ENCODE measurements around the gene ATAD3B.
A peak's percentile ranks its signal among the peaks of the same experiment; 100 is the strongest.
"Not testable (repeated sequence)": the region's sequence is repeated elsewhere in the genome, so short reads cannot be mapped to it uniquely, and the experiment has no call there.

Gene ATAD3B

DNA sequence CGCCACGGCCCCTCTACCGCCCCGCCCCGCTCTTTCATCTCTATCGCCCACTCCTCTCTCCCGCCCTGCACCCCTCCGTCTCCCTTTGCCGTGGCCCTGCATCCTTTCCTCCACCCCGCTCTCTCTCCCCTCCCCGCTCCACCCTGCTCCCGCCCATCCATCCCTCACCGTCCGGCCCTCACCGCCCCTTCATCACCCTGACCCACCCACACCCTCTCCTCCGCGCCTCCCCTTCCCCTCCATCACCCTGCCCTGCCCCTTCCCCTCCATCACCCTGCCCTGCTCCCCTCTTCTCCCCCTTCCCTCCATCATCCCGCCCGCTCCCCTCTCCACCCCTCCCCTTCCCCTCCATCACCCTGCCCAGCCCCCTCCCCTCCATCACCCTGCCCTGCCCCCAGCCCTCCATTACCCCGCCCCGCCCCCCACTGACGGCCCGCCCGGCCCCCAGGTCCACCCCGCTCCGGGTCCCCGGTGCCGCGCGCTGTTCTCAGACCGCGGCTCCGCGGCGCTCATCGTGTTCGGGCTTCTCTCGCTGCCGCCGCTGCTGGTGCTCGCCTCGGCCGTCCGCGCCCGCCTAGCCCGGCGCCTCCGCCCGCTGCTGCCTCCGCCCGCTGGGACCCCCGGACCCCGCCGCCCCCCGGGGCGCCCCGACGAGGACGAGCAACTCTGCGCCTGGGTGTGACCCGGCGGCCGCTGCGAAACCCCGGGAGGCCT is 44.3 kb upstream of the ATAD3B start:
- Histone ChIP-seq H2AFZ (no peak overlapping the region), H3K4me3 (ENCODE audit: low read depth, low read length) (no peak overlapping the region), H3K27me3 (ENCODE audit: control insufficient read depth, insufficient read depth, low read length) (no peaks in the 10 kb centered on the region), H3K79me2 (no peaks in the 10 kb centered on the region), H3K4me1 (no peaks in the 10 kb centered on the region), H3K9ac (no peak overlapping the region), H3K36me3 (ENCODE audit: control insufficient read depth, insufficient read depth, low read length) (no peaks in the 10 kb centered on the region), H3K4me2 (ENCODE audit: low read length) (peak overlapping the region; percentile 49), H3K9me3 (ENCODE audit: control insufficient read depth, low read length) (no peaks in the 10 kb centered on the region), H3K27ac (no peak overlapping the region)
- TF ChIP-seq, protein P1, sequence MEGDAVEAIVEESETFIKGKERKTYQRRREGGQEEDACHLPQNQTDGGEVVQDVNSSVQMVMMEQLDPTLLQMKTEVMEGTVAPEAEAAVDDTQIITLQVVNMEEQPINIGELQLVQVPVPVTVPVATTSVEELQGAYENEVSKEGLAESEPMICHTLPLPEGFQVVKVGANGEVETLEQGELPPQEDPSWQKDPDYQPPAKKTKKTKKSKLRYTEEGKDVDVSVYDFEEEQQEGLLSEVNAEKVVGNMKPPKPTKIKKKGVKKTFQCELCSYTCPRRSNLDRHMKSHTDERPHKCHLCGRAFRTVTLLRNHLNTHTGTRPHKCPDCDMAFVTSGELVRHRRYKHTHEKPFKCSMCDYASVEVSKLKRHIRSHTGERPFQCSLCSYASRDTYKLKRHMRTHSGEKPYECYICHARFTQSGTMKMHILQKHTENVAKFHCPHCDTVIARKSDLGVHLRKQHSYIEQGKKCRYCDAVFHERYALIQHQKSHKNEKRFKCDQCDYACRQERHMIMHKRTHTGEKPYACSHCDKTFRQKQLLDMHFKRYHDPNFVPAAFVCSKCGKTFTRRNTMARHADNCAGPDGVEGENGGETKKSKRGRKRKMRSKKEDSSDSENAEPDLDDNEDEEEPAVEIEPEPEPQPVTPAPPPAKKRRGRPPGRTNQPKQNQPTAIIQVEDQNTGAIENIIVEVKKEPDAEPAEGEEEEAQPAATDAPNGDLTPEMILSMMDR (IDR thresholded peaks at IDR 0.05), result no peak

- Histone ChIP-seq H3K27ac (no peak overlapping the region), H3K27me3 (ENCODE audit: control insufficient read depth, insufficient read depth, low read length) (no peaks in the 10 kb centered on the region), H3K36me3 (ENCODE audit: control insufficient read depth, insufficient read depth, low read length) (no peaks in the 10 kb centered on the region), H3K9me3 (ENCODE audit: control insufficient read depth, low read length) (no peaks in the 10 kb centered on the region), H3K9ac (no peak overlapping the region), H2AFZ (no peak overlapping the region), H3K4me2 (ENCODE audit: low read length) (peak overlapping the region; percentile 49), H3K79me2 (no peaks in the 10 kb centered on the region), H3K4me3 (ENCODE audit: low read depth, low read length) (no peak overlapping the region), H3K4me1 (no peaks in the 10 kb centered on the region)
- TF ChIP-seq, protein P1 (IDR thresholded peaks at IDR 0.05), result no peak
Measured at GRCh38 chr1:1427820-1428148, 43.8 kb upstream of the ATAD3B start.

DNA sequence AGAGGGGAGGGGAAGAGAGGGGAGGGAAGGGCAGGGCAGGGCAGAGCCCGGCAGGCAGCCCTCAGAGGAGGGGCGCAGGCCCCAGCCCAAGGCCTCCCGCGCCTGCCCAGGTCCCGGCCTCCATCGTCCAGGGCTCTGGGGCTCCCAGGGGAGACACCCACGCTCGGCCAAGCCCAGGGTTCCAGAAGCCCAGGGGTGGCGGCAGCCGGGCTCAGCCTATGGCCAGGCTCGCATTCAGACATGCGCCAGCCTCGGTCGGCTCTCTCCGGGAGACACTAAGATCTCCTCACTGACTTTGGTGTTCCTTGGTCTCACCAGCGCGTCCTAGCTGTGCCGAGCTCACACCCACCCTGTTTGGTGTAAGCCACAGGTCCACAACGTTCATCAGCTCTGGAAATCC is 43.4 kb upstream of the ATAD3B start:
- TF ChIP-seq, protein P1 (IDR thresholded peaks at IDR 0.05), result no peak
- Histone ChIP-seq H3K27me3 (ENCODE audit: control insufficient read depth, insufficient read depth, low read length) (no peaks in the 10 kb centered on the region), H3K4me1 (no peaks in the 10 kb centered on the region), H3K9ac (no peak overlapping the region), H3K27ac (no peak overlapping the region), H3K79me2 (no peaks in the 10 kb centered on the region), H3K36me3 (ENCODE audit: control insufficient read depth, insufficient read depth, low read length) (no peaks in the 10 kb centered on the region), H3K9me3 (ENCODE audit: control insufficient read depth, low read length) (no peaks in the 10 kb centered on the region), H2AFZ (no peak overlapping the region), H3K4me2 (ENCODE audit: low read length) (no peak overlapping the region), H3K4me3 (ENCODE audit: low read depth, low read length) (no peak overlapping the region)

GRCh38 chr1:1428967-1429366 is 42.6 kb upstream of the ATAD3B start:
- not testable (repeated sequence) for H3K36me3 ChIP-seq (ENCODE audit: control insufficient read depth, insufficient read depth, low read length); H3K4me3 ChIP-seq (ENCODE audit: low read depth, low read length); H3K4me1 ChIP-seq; H3K27ac ChIP-seq; H3K4me2 ChIP-seq (ENCODE audit: low read length); H3K9ac ChIP-seq; H3K27me3 ChIP-seq (ENCODE audit: control insufficient read depth, insufficient read depth, low read length); H3K79me2 ChIP-seq; H2AFZ ChIP-seq; H3K9me3 ChIP-seq (ENCODE audit: control insufficient read depth, low read length)

- H3K4me1 ChIP-seq, result no peaks in the 10 kb centered on the region
- H3K4me2 ChIP-seq (ENCODE audit: low read length), result no peak overlapping the region
- H3K79me2 ChIP-seq, result no peaks in the 10 kb centered on the region
- no peak overlapping the region for H3K4me3 ChIP-seq (ENCODE audit: low read depth, low read length)
- peak overlapping the region; percentile 44 for H3K27ac ChIP-seq
- H3K27me3 ChIP-seq (ENCODE audit: control insufficient read depth, insufficient read depth, low read length), result no peaks in the 10 kb centered on the region
- H3K9me3 ChIP-seq (ENCODE audit: control insufficient read depth, low read length), result no peaks in the 10 kb centered on the region
- TF ChIP-seq, protein P1 (IDR thresholded peaks at IDR 0.05), result no peak
- H3K36me3 ChIP-seq (ENCODE audit: control insufficient read depth, insufficient read depth, low read length), result no peaks in the 10 kb centered on the region
- H2AFZ ChIP-seq, result no peak overlapping the region
- no peak overlapping the region for H3K9ac ChIP-seq
Measured at GRCh38 chr1:1429671-1430073, 41.9 kb upstream of the ATAD3B start.

Measured in parathyroid adenoma (tissue), 2 donors.